Adrenal gland (tissue), 5 donors: ENCODE data around the gene STOM.

Source experiments
- POLR2A ChIP-seq, 2 donors: fragments of 450-650 bp; IDR thresholded peaks; one replicate each; pipeline ENCODE4 v1.6.1; 2017; ENCODE audit warnings: antibody characterized with exemption in 2 of 2, mild to moderate bottlenecking in 2 of 2, moderate library complexity in 1 of 2
- TF ChIP-seq, protein P1 (sequence below), 6 experiments: fragments of 450-650 bp in 4 of 6; fragments of 200-600 bp in 2 of 6; sonication (generic) in 1 of 6; IDR thresholded peaks; 1 replicate in 5 of 6; 2 replicates in 1 of 6; pipeline versions ENCODE4 v1.5.1 to v1.8.0; 2016 to 2021; ENCODE audit warnings: antibody characterized with exemption in 6 of 6, mild to moderate bottlenecking in 2 of 6, moderate library complexity in 1 of 6
- donor health status: DM: no; HTN: no; CAD: no.

DNA sequence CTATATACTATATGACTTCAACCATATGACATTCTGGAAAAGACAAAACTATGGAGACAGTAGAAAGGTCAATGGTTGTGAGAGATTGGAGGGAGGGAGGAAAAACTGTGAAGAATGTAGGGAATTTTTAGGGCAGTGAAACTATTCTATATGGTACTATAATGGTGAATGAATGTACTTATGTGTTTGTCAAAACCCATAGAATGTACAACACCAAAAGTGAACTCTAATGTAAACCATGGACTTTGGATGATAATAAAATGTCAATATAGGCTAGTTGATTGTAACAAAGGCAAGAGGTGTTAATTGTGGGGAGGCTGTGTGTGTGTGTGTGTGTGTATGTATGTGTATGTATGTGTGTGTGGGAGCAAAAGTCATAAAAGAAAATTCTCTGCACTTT lies 10.8 kb upstream of the STOM start:
- TF ChIP-seq POLR2A (IDR thresholded peaks at IDR 0.05) = no peak
- TF ChIP-seq, protein P1, sequence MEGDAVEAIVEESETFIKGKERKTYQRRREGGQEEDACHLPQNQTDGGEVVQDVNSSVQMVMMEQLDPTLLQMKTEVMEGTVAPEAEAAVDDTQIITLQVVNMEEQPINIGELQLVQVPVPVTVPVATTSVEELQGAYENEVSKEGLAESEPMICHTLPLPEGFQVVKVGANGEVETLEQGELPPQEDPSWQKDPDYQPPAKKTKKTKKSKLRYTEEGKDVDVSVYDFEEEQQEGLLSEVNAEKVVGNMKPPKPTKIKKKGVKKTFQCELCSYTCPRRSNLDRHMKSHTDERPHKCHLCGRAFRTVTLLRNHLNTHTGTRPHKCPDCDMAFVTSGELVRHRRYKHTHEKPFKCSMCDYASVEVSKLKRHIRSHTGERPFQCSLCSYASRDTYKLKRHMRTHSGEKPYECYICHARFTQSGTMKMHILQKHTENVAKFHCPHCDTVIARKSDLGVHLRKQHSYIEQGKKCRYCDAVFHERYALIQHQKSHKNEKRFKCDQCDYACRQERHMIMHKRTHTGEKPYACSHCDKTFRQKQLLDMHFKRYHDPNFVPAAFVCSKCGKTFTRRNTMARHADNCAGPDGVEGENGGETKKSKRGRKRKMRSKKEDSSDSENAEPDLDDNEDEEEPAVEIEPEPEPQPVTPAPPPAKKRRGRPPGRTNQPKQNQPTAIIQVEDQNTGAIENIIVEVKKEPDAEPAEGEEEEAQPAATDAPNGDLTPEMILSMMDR (IDR thresholded peaks at IDR 0.05) = no peak
